ENCODE data around the gene FAM229B.

- no peak for TF ChIP-seq CTCF (conservative IDR thresholded peaks at IDR 0.05)
- no peak for TF ChIP-seq ZFX (IDR thresholded peaks at IDR 0.05)
Measured at GRCh38 chr6:112044856-112045255, 42.5 kb upstream of the FAM229B start.

Data from C4-2B (cell line).